Hematopoietic multipotent progenitor cell treated with erythropoietin and hydrocortisone succinate and interleukin-3 and kit ligand, for 8 days (in vitro differentiated cells): ENCODE data around the gene SAMD4B.
A peak's percentile ranks its signal among the peaks of the same experiment; 100 is the strongest.

Experiments
- DNase-seq: peaks from one replicate; pipeline ENCODE4 v3.0.0-alpha.2; 2015

Gene SAMD4B

GRCh38 chr19:39410017-39410830, 68.0 kb downstream of the SAMD4B start:
- no peak for DNase-seq

- DNase-seq = no peak
These were observed 68.5 kb downstream of the SAMD4B start for GRCh38 chr19:39410831-39411080.

GRCh38 chr19:39411081-39411831, 69.0 kb downstream of the SAMD4B start:
- no peak for DNase-seq

- DNase-seq = peak; percentile 95
These were observed 69.5 kb downstream of the SAMD4B start for GRCh38 chr19:39411832-39412099.

GRCh38 chr19:39412100-39412866, 70.1 kb downstream of the SAMD4B start, which contains the start of gene PLEKHG2:
Gene PLEKHG2 (plus strand): TSS chr19:39412669. CDS start chr19:39414087, 1,418 bp downstream.
- peak; percentile 99 for DNase-seq

GRCh38 chr19:39412867-39413271, 70.6 kb downstream of the SAMD4B start:
- no peak for DNase-seq

- no peak for DNase-seq
These were observed 71.2 kb downstream of the SAMD4B start for GRCh38 chr19:39413272-39413910.

- no peak for DNase-seq
These were observed 71.8 kb downstream of the SAMD4B start for GRCh38 chr19:39413911-39414608.

- DNase-seq = no peak
These were observed 73.2 kb downstream of the SAMD4B start for GRCh38 chr19:39415111-39416046.

GRCh38 chr19:39416152-39417120, 74.2 kb downstream of the SAMD4B start:
- no peak for DNase-seq

GRCh38 chr19:39417463-39418181, 75.4 kb downstream of the SAMD4B start:
- no peak for DNase-seq

- no peak for DNase-seq
These were observed 76.8 kb downstream of the SAMD4B start for GRCh38 chr19:39419003-39419402.

GRCh38 chr19:39420769-39421168, 78.5 kb downstream of the SAMD4B start:
- no peak for DNase-seq

- no peak for DNase-seq
These were observed 79.8 kb downstream of the SAMD4B start for GRCh38 chr19:39422020-39422419.

- no peak for DNase-seq
These were observed 81.3 kb downstream of the SAMD4B start for GRCh38 chr19:39423258-39424086.

GRCh38 chr19:39424934-39425333, 82.7 kb downstream of the SAMD4B start:
- DNase-seq = no peak

- no peak for DNase-seq
These were observed 83.5 kb downstream of the SAMD4B start for GRCh38 chr19:39425744-39426143.

GRCh38 chr19:39426170-39426569, 83.9 kb downstream of the SAMD4B start:
- DNase-seq = no peak

GRCh38 chr19:39427707-39428106, 85.5 kb downstream of the SAMD4B start:
- no peak for DNase-seq
